GM12878 (cell line): Measurements from ENCODE around the gene PAEP. TPM values are rescaled to one million over a fixed set of nuclear protein-coding genes. Genes with fewer than 3 reads are reported as not detected.

Experiments used
- ATAC-seq: fragments of 200-7000 bp; cut with Tn5 transposase; 3 replicates; pipeline ENCODE4 v1.9.1; 2020; ENCODE audit warnings: mild to moderate bottlenecking, moderate library complexity
- BruUV-seq: library from RNA; stranded (reverse); fragments of 400-500 nt; replicated peaks from 2 replicates; lab custom pipeline; 2021; lab: Mats Ljungman, UMichigan
- CTCF ChIA-PET: fragments of 300-600 bp; sonication (Branson Sonifier 250); formaldehyde crosslinking; extraction: SDS; loops from one replicate; lab custom pipeline; 2021; ENCODE audit warnings: inconsistent platforms; lab: Yijun Ruan, JAX
- POLR2A ChIA-PET: fragments of 350-600 bp; formaldehyde crosslinking; extraction: SDS; loops from one replicate; lab custom pipeline; 2021; ENCODE audit warnings: inconsistent platforms; lab: Charles Lee
- RAD21 ChIA-PET: fragments of 300-600 bp; sonication (Branson Sonifier 250); formaldehyde crosslinking; loops from one replicate; lab custom pipeline; 2023; ENCODE audit warnings: antibody characterized with exemption; ENCODE audit not compliant: unreplicated experiment; lab: Charles Lee
- SMC1A ChIA-PET: fragments of 300-600 bp; sonication (Branson Sonifier 250); formaldehyde crosslinking; loops from one replicate; lab custom pipeline; 2023; ENCODE audit not compliant: unreplicated experiment, uncharacterized antibody; lab: Charles Lee
- DNase-seq: peaks from one replicate; pipeline ENCODE4 v3.0.0-alpha.2; 2011; ENCODE audit warnings: low read depth, low spot score
- FAIRE-seq: peaks from 3 replicates; lab custom pipeline; 2011; peaks lifted over from hg19 to GRCh38; lab: Jason Lieb, UNC
- H2AFZ ChIP-seq: 2 replicates; pipeline ENCODE4 v1.6.0; 2011; ENCODE audit warnings: low read depth, low read length, control low read depth; ENCODE audit not compliant: control insufficient read depth
- H3K27ac ChIP-seq: 2 replicates; pipeline ENCODE4 v1.5.1; 2011; ENCODE audit warnings: control low read depth; ENCODE audit not compliant: control insufficient read depth, insufficient read depth
- H3K27me3 ChIP-seq, 2 experiments: replicated peaks in 1 of 2; 2 replicates each; pipeline versions ENCODE4 v1.6.0 to v1.6.1; 2011; ENCODE audit warnings: low read length in 1 of 2; ENCODE audit not compliant: control insufficient read depth in 2 of 2, insufficient read depth in 2 of 2
- H3K36me3 ChIP-seq, 2 experiments: 2 replicates each; pipeline ENCODE4 v1.5.1; 2011; ENCODE audit warnings: low read length in 1 of 2; ENCODE audit not compliant: control insufficient read depth in 2 of 2, insufficient read depth in 2 of 2
- H3K4me1 ChIP-seq: 2 replicates; pipeline ENCODE4 v1.6.1; 2011; ENCODE audit warnings: mild to moderate bottlenecking, low read length, moderate library complexity, mixed read lengths; ENCODE audit not compliant: control insufficient read depth, insufficient read depth
- H3K4me2 ChIP-seq: 2 replicates; pipeline ENCODE4 v1.6.0; 2011; ENCODE audit warnings: control low read depth; ENCODE audit not compliant: control insufficient read depth, insufficient read depth
- H3K4me3 ChIP-seq: fragments of 200-600 bp; sonication (generic); 2 replicates; pipeline ENCODE4 v1.5.1; 2016
- H3K79me2 ChIP-seq: 2 replicates; pipeline ENCODE4 v1.6.0; 2011; ENCODE audit warnings: low read length; ENCODE audit not compliant: control insufficient read depth, insufficient read depth
- H3K9ac ChIP-seq: 2 replicates; pipeline ENCODE4 v1.8.0; 2011; ENCODE audit warnings: low read length, control low read depth, mixed read lengths; ENCODE audit not compliant: control insufficient read depth, insufficient read depth
- H3K9me3 ChIP-seq: replicated peaks from 3 replicates; pipeline ENCODE4 v1.5.1; 2011; ENCODE audit warnings: mild to moderate bottlenecking, low read length; ENCODE audit not compliant: control insufficient read depth, insufficient read depth
- H4K20me1 ChIP-seq: 2 replicates; pipeline ENCODE4 v1.6.0; 2011; ENCODE audit not compliant: control insufficient read depth, insufficient read depth
- ATF2 ChIP-seq: IDR thresholded peaks from 2 replicates; pipeline ENCODE4 v1.6.1; 2012; ENCODE audit warnings: low read length, inconsistent platforms
- CHD4 ChIP-seq: fragments of 200-600 bp; sonication (generic); IDR thresholded peaks from 2 replicates; pipeline ENCODE4 v1.6.1; 2016; ENCODE audit warnings: mild to moderate bottlenecking
- ETV6 ChIP-seq, 2 experiments: fragments of 450-650 bp in 1 of 2; IDR thresholded peaks in 1 of 2; conservative IDR thresholded peaks in 1 of 2; 2 replicates each; pipeline ENCODE4 v1.6.1; 2014; ENCODE audit warnings: antibody characterized with exemption in 1 of 2, borderline replicate concordance in 1 of 2, low read depth in 1 of 2, mild to moderate bottlenecking in 1 of 2, moderate library complexity in 1 of 2
- MEF2B ChIP-seq: fragments of 450-650 bp; IDR thresholded peaks from 2 replicates; pipeline ENCODE4 v1.6.1; 2018; ENCODE audit warnings: mild to moderate bottlenecking, moderate library complexity; ENCODE audit not compliant: partially characterized antibody, poor library complexity, severe bottlenecking
- NFXL1 ChIP-seq: fragments of 450-650 bp; IDR thresholded peaks from 2 replicates; pipeline ENCODE4 v1.6.1; 2017; ENCODE audit warnings: antibody characterized with exemption, mild to moderate bottlenecking, borderline replicate concordance
- NR2F1 ChIP-seq: fragments of 450-650 bp; conservative IDR thresholded peaks from 2 replicates; pipeline ENCODE4 v1.6.1; 2017; ENCODE audit warnings: mild to moderate bottlenecking
- RCOR1 ChIP-seq: conservative IDR thresholded peaks from 2 replicates; pipeline ENCODE4 v1.6.1; 2012; ENCODE audit warnings: low read depth, low read length, improper control_type of control experiment
- RFX5 ChIP-seq: IDR thresholded peaks from 2 replicates; pipeline ENCODE4 v1.6.1; 2011; ENCODE audit warnings: low read depth, low read length, improper control_type of control experiment
- WGBS: methylation state at CpG from one replicate; pipeline ENCODE4 v1.1.6; 2016; ENCODE audit warnings: low lambda C conversion rate; ENCODE audit not compliant: insufficient replicate concordance, insufficient coverage; ENCODE audit errors: missing lambda C conversion rate; 5-methylcytosine and 5-hydroxymethylcytosine counted together
- in situ Hi-C: fragments of 300-500 bp; cut with MboI; formaldehyde crosslinking; loops from 9 replicates; pipeline ENCODE4 v1.14.3; 2018; ENCODE audit warnings: mixed read lengths
- intact Hi-C: fragments of 100-400 bp; cut with micrococcal nuclease; formaldehyde crosslinking; loops from one replicate; pipeline ENCODE4 v1.14.2; 2022; ENCODE audit not compliant: unreplicated experiment
- polyA plus RNA-seq, 11 experiments: library from polyadenylated mRNA; depleted of rRNA in 4 of 11; unstranded in 6 of 11; stranded (reverse) in 5 of 11; fragments of >200 nt; fragmentation: Nextera tagmentation in 4 of 11; fragmentation: Illumina TruSeq in 1 of 11; extraction: Ambion mirVana in 4 of 11; extraction: Trizol in 1 of 11; gene quantifications; 1 replicate in 1 of 11; 2 replicates in 10 of 11; pipeline versions ENCODE4 v1.2.1 to v1.2.3, GENCODE V29; 2011 to 2016; ENCODE audit warnings: inconsistent platforms in 2 of 11, missing spikeins in 2 of 11, low read depth in 1 of 11
- total RNA-seq, 4 experiments: library from RNA; depleted of rRNA in 3 of 4; stranded (reverse); fragments of >200 nt in 3 of 4; fragmentation: Illumina TruSeq in 1 of 4; extraction: Trizol in 1 of 4; gene quantifications; 2 replicates each; pipeline versions ENCODE4 v1.2.1 to v1.2.3, GENCODE V29; 2013 to 2021

Gene PAEP
- total and polyA plus RNA-seq, 10 of the 15 experiments (the other 5 are each of a cell fraction or from before 2014, with no cell fraction given) = not detected

- Histone ChIP-seq H4K20me1 (no peaks in the 10 kb centered on the region), H3K27me3 (no peaks in the 10 kb centered on the region), H3K9me3 (no peaks in the 10 kb centered on the region), H3K4me3 (no peak overlapping the region), H2AFZ (no peak overlapping the region), H3K79me2 (no peaks in the 10 kb centered on the region), H3K27ac (no peak overlapping the region), H3K4me1 (no peaks in the 10 kb centered on the region), H3K4me2 (no peak overlapping the region), H3K36me3 (no peaks in the 10 kb centered on the region), H3K9ac (no peak overlapping the region)
- no peak for ATAC-seq
- intact Hi-C loops (no loop called here), in situ Hi-C loops (no loop called here)
- SMC1A ChIA-PET = no interaction called here
- BruUV-seq = no TSS peak
- no peak for TF ChIP-seq NFXL1
- no peak for TF ChIP-seq RCOR1
- TF ChIP-seq NR2F1 = no peak
- TF ChIP-seq CHD4 = no peak
- no peak for TF ChIP-seq ETV6 (conservative IDR thresholded peaks at IDR 0.05 in 1 of 2, IDR thresholded peaks at IDR 0.05 in 1 of 2; ENCODE audit: borderline replicate concordance in 1 of 2, low read depth in 1 of 2)
- no peak for DNase-seq
- CTCF ChIA-PET = no interaction called here
- RAD21 ChIA-PET = no interaction called here
- 0% methylated on average over 5 of the region's 5 CpGs for WGBS
- no peak for FAIRE-seq
- POLR2A ChIA-PET = no interaction called here
Observed at GRCh38 chr9:135584371-135584770, 22.8 kb downstream of the PAEP start.

- H3K4me1 ChIP-seq = no peaks in the 10 kb centered on the region
- ChIA-PET RAD21 (no interaction called here), CTCF (interaction anchor here (0.7 kb wide), 1 partner anchor 15 kb away, joined by 3 read pairs; no protein-coding TSS in a partner anchor), SMC1A (no interaction called here), POLR2A (no interaction called here)
- no peak overlapping the region for H3K4me3 ChIP-seq
- H3K36me3 ChIP-seq = no peaks in the 10 kb centered on the region
- intact Hi-C loops (no loop called here), in situ Hi-C loops (no loop called here)
- no TSS peak for BruUV-seq
- no peaks in the 10 kb centered on the region for H4K20me1 ChIP-seq
- no peaks in the 10 kb centered on the region for H3K27me3 ChIP-seq
- DNase-seq (no peak), FAIRE-seq (no peak), ATAC-seq (no peak)
- no peaks in the 10 kb centered on the region for H3K9me3 ChIP-seq
- TF ChIP-seq ATF2 (no peak), MEF2B (no peak), RFX5 (no peak)
- 57% methylated on average over 16 of the region's 16 CpGs for WGBS
- no peak overlapping the region for H3K27ac ChIP-seq
- no peak overlapping the region for H3K4me2 ChIP-seq
- no peaks in the 10 kb centered on the region for H3K79me2 ChIP-seq
- no peak overlapping the region for H2AFZ ChIP-seq
- no peak overlapping the region for H3K9ac ChIP-seq
Observed at GRCh38 chr9:135584934-135585333, 23.4 kb downstream of the PAEP start.
